ENCODE data around the gene MAN2A2.
"Not testable (repeated sequence)": the region's sequence is repeated elsewhere in the genome, so short reads cannot be mapped to it uniquely, and the experiment has no call there.

MAN2A2 gene

DNA sequence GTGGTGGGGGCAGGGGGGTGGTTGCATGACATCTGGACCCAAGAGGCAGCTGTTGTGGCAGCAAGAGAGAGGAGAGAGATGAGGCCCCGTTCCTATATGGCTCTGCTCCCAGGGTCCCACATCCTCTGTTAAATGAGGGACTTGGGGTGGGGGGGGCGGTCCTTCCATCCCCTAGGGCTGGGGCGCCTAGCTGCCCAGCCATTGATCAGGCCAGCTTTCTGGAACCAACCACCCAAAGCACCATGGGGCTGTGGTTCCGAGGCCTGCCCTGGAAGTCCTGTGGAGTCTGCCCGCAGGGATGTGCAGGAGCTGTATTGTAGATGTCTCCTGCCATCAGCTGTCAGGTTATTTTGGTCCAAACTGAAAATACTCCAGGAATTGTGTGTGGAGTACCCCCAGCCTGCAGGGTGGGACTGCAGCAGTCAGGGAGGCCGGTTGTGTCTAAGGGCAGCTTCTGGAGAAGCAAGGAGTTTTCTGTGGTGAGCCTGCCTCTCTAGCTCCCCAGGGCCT is 29.6 kb upstream of the MAN2A2 start:
- TF ChIP-seq CTCF (IDR thresholded peaks at IDR 0.05; ENCODE audit: low read length) = no peak
- Histone ChIP-seq H3K27me3 (ENCODE audit: insufficient read depth, low read length) (0 out of 2 replicates have a peak, but pooled peaks cover 9% of the 10 kb centered on the region), H3K36me3 (ENCODE audit: insufficient read depth, low read length) (no peaks in the 10 kb centered on the region), H3K9me2 (ENCODE audit: low read depth, low read length) (no peaks in the 10 kb centered on the region), H4K20me1 (ENCODE audit: insufficient read depth, low read length) (no peaks in the 10 kb centered on the region), H3K4me2 (ENCODE audit: low read length) (no peak overlapping the region), H3K4me1 (ENCODE audit: insufficient read depth, low read length, severe bottlenecking) (peaks cover 21% of the 10 kb centered on the region), H3K9me3 (ENCODE audit: low read length) (no peaks in the 10 kb centered on the region), H3K27ac (ENCODE audit: low read depth, low read length, poor library complexity, severe bottlenecking) (no peak overlapping the region), H3K4me3 (ENCODE audit: low read depth, low read length, poor library complexity, severe bottlenecking) (no peak overlapping the region), H3K79me2 (ENCODE audit: insufficient read depth, low read length) (no peaks in the 10 kb centered on the region), H3F3A (ENCODE audit: insufficient read depth, low read length) (no peaks in the 10 kb centered on the region), H2AFZ (ENCODE audit: low read length) (no peak overlapping the region), H3K9ac (ENCODE audit: low read length) (no peak overlapping the region)

DNA sequence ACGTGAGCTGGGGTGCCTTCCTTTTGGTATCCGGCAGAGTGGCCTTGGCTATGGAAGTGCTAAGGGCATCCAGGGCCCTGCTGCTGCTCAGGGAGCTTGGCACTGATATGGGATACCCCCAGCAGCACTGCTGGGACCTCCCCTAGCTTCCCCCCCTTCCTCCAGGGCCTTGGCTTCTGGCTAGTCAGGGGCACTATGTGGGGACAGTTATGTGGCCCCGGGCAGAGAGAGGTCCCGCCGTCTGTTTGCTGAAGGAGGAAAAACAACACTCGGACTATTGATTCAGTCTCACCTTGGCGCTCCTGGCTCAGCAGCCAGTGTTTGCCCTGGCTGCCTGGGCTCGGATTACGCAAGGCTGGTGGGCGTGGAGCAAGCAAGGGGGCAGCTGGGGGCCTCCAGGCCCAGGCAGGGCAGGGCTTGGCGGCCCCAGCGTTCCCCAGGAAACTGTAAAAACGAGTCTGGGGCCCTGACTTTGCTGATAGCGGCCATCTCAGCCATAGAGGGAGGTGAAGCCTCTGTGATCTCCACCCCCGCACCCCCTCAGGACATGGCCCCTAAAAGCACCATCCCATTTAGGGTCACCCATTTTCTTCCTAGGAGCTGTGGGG is 29.0 kb upstream of the MAN2A2 start:
- Histone ChIP-seq H2AFZ (ENCODE audit: low read length) (no peak overlapping the region), H4K20me1 (ENCODE audit: insufficient read depth, low read length) (no peaks in the 10 kb centered on the region), H3K9me3 (ENCODE audit: low read length) (no peaks in the 10 kb centered on the region), H3K27ac (ENCODE audit: low read depth, low read length, poor library complexity, severe bottlenecking) (no peak overlapping the region), H3K36me3 (ENCODE audit: insufficient read depth, low read length) (no peaks in the 10 kb centered on the region), H3K9me2 (ENCODE audit: low read depth, low read length) (no peaks in the 10 kb centered on the region), H3K79me2 (ENCODE audit: insufficient read depth, low read length) (no peaks in the 10 kb centered on the region), H3K4me3 (ENCODE audit: low read depth, low read length, poor library complexity, severe bottlenecking) (no peak overlapping the region), H3K27me3 (ENCODE audit: insufficient read depth, low read length) (0 out of 2 replicates have a peak, but pooled peaks cover 9% of the 10 kb centered on the region), H3K4me1 (ENCODE audit: insufficient read depth, low read length, severe bottlenecking) (peaks cover 21% of the 10 kb centered on the region), H3K9ac (ENCODE audit: low read length) (no peak overlapping the region), H3K4me2 (ENCODE audit: low read length) (no peak overlapping the region), H3F3A (ENCODE audit: insufficient read depth, low read length) (no peaks in the 10 kb centered on the region)
- TF ChIP-seq CTCF (IDR thresholded peaks at IDR 0.05; ENCODE audit: low read length) = no peak
- no peak for TF ChIP-seq EZH2 (IDR thresholded peaks at IDR 0.05; ENCODE audit: borderline replicate concordance, low read length)

DNA sequence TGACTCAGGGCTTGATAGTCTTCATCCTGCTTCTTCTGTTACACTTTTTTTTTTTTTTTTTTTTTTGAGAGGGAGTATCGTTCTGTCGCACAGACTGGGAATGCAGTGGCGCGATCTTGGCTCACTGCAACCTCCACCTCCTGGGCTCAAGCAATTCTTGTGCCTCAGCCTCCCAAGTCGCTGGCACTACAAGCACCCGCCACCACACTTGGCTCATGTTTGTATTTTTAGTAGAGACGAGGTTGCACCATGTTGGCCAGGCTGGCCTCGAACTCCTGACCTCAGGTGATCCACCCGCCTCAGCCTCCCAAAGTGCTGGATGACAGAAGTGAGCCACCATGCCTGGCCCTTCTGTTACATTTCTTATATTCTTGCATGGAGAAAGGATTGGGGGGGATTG is 28.1 kb upstream of the MAN2A2 start:
- H3K27me3 ChIP-seq (ENCODE audit: insufficient read depth, low read length); H3K4me2 ChIP-seq (ENCODE audit: low read length); H3K9me2 ChIP-seq (ENCODE audit: low read depth, low read length); H2AFZ ChIP-seq (ENCODE audit: low read length); H4K20me1 ChIP-seq (ENCODE audit: insufficient read depth, low read length); H3K36me3 ChIP-seq (ENCODE audit: insufficient read depth, low read length); H3F3A ChIP-seq (ENCODE audit: insufficient read depth, low read length); H3K9ac ChIP-seq (ENCODE audit: low read length); H3K79me2 ChIP-seq (ENCODE audit: insufficient read depth, low read length); H3K9me3 ChIP-seq (ENCODE audit: low read length); H3K27ac ChIP-seq (ENCODE audit: low read depth, low read length, poor library complexity, severe bottlenecking); H3K4me3 ChIP-seq (ENCODE audit: low read depth, low read length, poor library complexity, severe bottlenecking): not testable (repeated sequence)
- peaks cover 16% of the 10 kb centered on the region for H3K4me1 ChIP-seq (ENCODE audit: insufficient read depth, low read length, severe bottlenecking)

GRCh38 chr15:90875549-90875981 is 27.5 kb upstream of the MAN2A2 start:
- Histone ChIP-seq H3K4me2 (ENCODE audit: low read length) (no peak overlapping the region), H3K79me2 (ENCODE audit: insufficient read depth, low read length) (no peaks in the 10 kb centered on the region), H3K27ac (ENCODE audit: low read depth, low read length, poor library complexity, severe bottlenecking) (no peak overlapping the region), H3K4me1 (ENCODE audit: insufficient read depth, low read length, severe bottlenecking) (peaks cover 15% of the 10 kb centered on the region), H3F3A (ENCODE audit: insufficient read depth, low read length) (no peaks in the 10 kb centered on the region), H3K4me3 (ENCODE audit: low read depth, low read length, poor library complexity, severe bottlenecking) (no peak overlapping the region), H3K9me2 (ENCODE audit: low read depth, low read length) (no peaks in the 10 kb centered on the region), H3K36me3 (ENCODE audit: insufficient read depth, low read length) (no peaks in the 10 kb centered on the region), H4K20me1 (ENCODE audit: insufficient read depth, low read length) (no peaks in the 10 kb centered on the region), H3K9me3 (ENCODE audit: low read length) (no peaks in the 10 kb centered on the region), H3K9ac (ENCODE audit: low read length) (no peak overlapping the region), H2AFZ (ENCODE audit: low read length) (no peak overlapping the region), H3K27me3 (ENCODE audit: insufficient read depth, low read length) (0 out of 2 replicates have a peak, but pooled peaks cover 9% of the 10 kb centered on the region)
- TF ChIP-seq EZH2 (IDR thresholded peaks at IDR 0.05; ENCODE audit: borderline replicate concordance, low read length) = no peak
- no peak for TF ChIP-seq CTCF (IDR thresholded peaks at IDR 0.05; ENCODE audit: low read length)

Data from OCI-LY1 (cell line).